Measurements from ENCODE around the gene BCAT1.
"Not testable (repeated sequence)": the region's sequence is repeated elsewhere in the genome, so short reads cannot be mapped to it uniquely, and the experiment has no call there.

Gene BCAT1

GRCh38 chr12:24818351-24818750, 130.6 kb downstream of the BCAT1 start:
- no peak for DNase-seq

DNA sequence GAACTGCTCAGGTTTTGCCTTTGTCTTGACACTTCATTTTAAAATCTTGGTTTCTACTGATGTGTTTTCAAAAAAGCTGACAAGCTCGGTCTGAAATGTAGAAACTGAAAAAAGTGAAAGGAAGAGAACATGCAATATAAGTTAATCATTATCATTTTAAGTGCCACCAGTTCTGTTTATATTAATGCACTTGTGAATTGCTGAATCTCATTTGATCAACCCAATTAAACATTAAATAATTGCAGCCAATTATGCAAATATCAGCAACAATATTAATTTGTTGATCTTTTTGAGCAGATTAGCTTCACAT, 133.8 kb downstream of the BCAT1 start:
- no peak for DNase-seq

- DNase-seq, result no peak
These were observed 134.4 kb downstream of the BCAT1 start for GRCh38 chr12:24814379-24815113.

GRCh38 chr12:24810378-24810777, 138.5 kb downstream of the BCAT1 start:
- no peak for DNase-seq

GRCh38 chr12:24809306-24809705, 139.6 kb downstream of the BCAT1 start:
- not testable (repeated sequence) for DNase-seq

- no peak for DNase-seq
These were observed 140.2 kb downstream of the BCAT1 start for GRCh38 chr12:24808651-24809050.

DNA sequence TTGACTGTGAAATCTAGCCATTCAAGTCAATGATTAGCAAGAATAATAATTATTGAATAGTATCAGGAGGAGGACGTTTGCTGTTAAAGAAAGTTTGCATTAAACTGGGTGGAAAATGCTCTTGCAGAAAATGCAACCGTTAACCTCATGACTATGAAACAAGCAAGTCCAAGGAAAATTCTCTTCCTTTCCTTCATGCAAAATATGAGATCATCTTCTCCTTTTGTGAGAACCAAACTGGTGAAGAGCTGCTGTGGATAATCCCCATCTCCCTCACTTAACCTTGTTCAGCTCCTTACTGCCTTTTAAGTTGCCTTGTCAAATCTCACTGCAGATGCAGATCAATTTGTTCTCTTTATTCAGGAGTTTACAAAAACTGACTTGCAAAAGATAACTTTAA, 142.5 kb downstream of the BCAT1 start:
- DNase-seq, result no peak

- DNase-seq, result no peak
These were observed 145.3 kb downstream of the BCAT1 start for GRCh38 chr12:24803430-24804245.

DNA sequence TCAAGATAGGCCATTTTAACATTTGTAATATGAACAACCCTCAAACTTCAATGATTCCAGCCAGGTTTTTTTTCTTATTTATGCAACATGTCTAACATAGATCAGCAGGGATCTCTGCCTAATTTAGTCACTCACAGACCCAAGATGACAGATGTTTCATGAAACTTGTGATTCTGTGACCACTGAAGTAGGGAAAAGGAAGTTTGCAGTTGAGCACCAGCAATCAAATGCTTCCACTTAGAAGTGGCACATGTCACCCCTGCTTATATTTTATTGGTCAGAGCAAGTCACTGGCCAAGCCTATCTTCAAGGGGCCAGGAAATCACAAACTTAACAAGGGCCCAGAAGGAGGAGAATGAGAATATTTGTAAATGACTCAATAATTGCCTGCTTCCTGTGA, 150.6 kb downstream of the BCAT1 start:
- no peak for DNase-seq

DNA sequence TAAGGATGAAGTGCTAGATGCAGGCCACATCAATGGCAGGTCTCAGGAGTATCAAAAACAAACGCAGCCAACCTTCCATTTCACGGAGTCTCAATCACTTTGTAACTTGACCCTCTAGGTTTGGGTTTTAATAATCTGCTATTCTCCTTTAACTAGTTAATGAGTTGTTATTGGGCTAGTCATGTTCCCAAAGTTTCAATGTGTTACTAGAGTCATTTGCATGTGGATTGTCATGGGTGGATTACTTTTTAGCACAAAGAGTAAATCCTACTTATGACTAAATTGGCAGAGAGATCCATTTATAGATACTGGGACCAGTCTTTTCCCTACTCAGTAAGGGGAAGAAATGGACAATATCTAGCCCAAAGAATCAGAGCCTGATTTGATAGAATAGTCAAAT, 151.0 kb downstream of the BCAT1 start:
- DNase-seq, result no peak

GRCh38 chr12:24796876-24797275, 152.0 kb downstream of the BCAT1 start:
- no peak for DNase-seq

DNA sequence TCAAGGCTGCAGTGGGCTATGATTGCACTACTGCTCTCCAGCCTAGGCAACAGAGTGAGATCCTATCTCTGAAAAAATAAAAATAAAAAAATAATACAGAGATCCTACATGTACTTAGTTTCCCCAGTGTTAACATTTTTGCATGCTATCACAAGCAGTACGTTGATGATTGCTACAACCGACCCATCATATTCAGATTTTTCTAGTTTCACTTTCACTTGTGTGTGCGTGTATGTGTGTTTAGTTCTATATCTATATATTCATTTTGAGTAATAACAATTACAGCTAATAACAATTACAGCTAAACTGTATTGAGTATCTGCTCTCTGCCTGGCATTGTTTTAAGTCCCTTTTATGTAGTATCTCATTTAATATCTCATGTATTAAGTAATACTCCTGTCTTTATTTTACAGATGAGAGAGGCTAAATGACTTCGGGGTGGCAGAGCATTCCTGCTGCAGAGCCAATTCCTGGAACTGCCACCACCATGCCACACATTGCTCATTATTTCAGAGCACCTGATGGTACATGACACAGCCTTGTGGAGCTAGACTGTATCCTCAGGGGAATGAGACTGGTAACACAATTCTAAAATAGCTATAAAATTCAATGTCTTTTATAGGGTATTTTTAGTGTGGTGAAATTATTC, 153.1 kb downstream of the BCAT1 start:
- no peak for DNase-seq

GRCh38 chr12:24791622-24792021, 157.3 kb downstream of the BCAT1 start:
- no peak for DNase-seq

DNA sequence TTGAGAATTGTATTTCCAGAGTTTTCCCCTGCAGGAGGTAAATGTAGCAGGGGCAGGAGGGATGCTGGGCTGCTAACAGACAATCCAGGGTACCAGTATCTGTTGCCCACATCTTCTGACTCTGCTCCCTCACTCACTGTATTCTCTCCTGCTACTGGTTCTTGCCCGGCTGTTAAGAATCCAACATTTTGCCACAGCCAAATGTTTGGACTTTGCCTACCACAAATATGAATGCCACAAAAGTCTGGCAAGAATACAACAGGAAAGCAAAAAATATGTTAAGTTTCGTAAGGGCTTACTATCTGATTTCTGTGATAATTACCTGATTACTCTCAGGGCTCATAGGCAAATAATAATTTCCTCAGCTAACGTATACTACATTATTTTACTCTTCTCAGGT, 160.0 kb downstream of the BCAT1 start:
- no peak for DNase-seq

GRCh38 chr12:24780697-24781368, 168.1 kb downstream of the BCAT1 start:
- no peak for DNase-seq

DNA sequence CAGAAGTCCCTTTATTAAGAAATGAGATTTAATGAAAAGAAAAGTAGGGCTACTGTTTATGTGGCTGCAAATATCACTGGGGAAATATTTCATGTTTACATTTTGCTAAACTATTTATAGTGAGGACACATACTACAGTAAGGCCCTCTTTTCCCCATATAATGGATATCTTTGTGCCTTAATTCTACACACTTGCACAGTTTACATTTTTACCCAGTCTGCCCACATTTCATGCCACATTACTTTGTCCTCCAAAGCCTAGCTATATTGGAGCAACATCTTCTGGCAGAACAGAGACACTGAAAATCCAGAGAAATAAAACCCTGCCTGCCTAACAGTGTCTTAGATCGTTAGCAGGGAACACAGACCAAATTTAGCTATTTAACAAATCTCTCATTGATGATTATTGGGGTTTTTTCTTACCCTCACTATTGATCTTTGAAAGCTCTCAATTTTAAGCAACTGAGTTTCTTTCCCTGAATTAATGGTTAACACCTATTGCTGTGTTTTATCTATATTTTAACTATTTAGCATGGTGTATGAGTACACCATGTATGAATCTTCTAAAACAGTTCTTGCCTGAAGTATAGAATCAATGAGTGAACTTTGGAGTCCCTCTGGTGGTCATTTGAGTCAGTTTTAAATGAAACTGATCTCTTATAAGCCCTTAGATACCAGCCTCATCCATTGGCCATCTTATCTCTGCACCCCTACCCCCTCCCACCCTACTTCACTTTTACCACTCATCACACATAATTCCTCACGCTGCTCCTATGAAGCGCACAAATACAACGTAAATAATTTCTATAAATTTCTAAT, 170.2 kb downstream of the BCAT1 start:
- DNase-seq, result peak in 1 of 56 donors; percentile 27

GRCh38 chr12:24777359-24777758, 171.5 kb downstream of the BCAT1 start:
- no peak for DNase-seq

DNA sequence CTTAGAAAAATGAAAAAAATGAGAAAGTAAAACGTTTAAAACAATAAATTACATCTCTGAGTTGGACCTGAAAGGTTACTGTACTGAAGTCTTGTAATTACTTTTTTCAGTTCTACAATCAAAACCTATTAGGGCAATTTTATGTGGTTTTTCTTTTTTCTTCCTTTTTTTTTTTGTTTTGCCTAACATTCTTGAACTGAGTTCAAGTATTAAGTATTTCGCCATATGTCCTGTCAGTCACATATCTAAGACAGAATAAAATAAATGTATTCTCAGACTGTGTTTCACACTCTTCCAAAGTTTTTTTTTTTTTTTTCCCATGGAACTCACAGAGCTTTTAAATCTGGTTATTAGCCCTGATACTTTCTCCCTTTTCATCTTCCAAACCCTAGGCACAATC, 172.0 kb downstream of the BCAT1 start:
- DNase-seq, result no peak

GRCh38 chr12:24775073-24775472, 173.8 kb downstream of the BCAT1 start:
- DNase-seq, result no peak

DNA sequence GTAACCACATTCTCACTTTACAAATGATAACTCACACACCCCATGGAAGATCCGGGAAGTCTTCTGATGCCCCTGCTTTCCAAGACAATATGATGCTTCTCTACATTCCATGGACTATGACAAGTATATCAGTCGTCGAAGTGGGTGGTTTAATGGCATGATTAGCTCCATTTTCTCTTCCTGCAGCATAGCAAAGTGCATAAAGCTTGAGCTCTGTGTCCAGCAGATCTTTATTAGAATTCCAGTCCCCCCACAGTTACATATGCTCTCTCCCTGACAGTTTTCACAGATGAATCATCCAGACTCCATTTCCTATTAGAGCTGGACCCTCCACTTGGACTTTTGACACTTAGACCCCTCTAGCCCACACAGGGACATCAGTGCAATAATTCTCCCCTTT, 174.9 kb downstream of the BCAT1 start:
- no peak for DNase-seq

DNA sequence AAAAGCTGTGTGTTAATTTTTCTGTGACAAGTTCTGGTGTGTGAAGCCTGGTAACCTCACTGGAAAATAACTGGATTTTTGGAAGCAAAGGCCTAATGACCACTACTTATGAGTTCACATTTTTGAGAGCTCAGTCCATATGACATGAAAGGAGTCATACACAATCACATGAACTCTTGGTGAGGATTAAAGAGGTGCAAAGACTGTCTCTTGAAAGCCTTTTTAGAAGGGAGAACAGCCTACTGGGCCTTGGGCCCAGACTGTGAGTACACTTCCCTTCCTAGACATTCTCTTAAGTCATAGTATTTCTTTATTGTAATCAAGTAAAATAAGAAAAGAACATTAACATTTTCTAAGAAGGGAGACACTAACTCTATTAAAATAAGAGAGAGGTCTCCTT, 176.1 kb downstream of the BCAT1 start:
- no peak for DNase-seq
